MM.1S (cell line): Measurements from ENCODE around the gene BCAR3.
"Not testable (repeated sequence)": the region's sequence is repeated elsewhere in the genome, so short reads cannot be mapped to it uniquely, and the experiment has no call there.

Experiments used
- DNase-seq: peaks from one replicate; pipeline ENCODE4 v3.0.0-alpha.2; 2015
- H2AFZ ChIP-seq: fragments of 300-600 bp; sonication (generic); 2 replicates; pipeline ENCODE4 v1.6.0; 2016; ENCODE audit warnings: antibody characterized with exemption, low read length
- H3F3A ChIP-seq: fragments of 300-600 bp; sonication (generic); 2 replicates; pipeline ENCODE4 v1.6.1; 2016; ENCODE audit warnings: mild to moderate bottlenecking, antibody characterized with exemption, low read length, moderate library complexity, mixed read lengths; ENCODE audit not compliant: insufficient read depth
- H3K27ac ChIP-seq: fragments of 300-600 bp; sonication (generic); 2 replicates; pipeline ENCODE4 v1.5.1; 2016; ENCODE audit warnings: mild to moderate bottlenecking, low read length
- H3K27me3 ChIP-seq: fragments of 300-600 bp; sonication (generic); replicated peaks from 2 replicates; pipeline ENCODE4 v1.6.0; 2016; ENCODE audit warnings: low read length; ENCODE audit not compliant: insufficient read depth
- H3K36me3 ChIP-seq: fragments of 300-600 bp; sonication (generic); replicated peaks from 2 replicates; pipeline ENCODE4 v1.6.1; 2016; ENCODE audit warnings: mild to moderate bottlenecking, low read length, mixed read lengths; ENCODE audit not compliant: insufficient read depth
- H3K4me1 ChIP-seq: fragments of 300-600 bp; sonication (generic); 2 replicates; pipeline ENCODE4 v1.6.1; 2016; ENCODE audit warnings: low read length, mixed read lengths
- H3K4me2 ChIP-seq: fragments of 300-600 bp; sonication (generic); 2 replicates; pipeline ENCODE4 v1.6.0; 2016; ENCODE audit warnings: low read depth, low read length
- H3K4me3 ChIP-seq: fragments of 300-600 bp; sonication (generic); 2 replicates; pipeline ENCODE4 v1.5.1; 2016; ENCODE audit warnings: low read length, mixed read lengths
- H3K79me2 ChIP-seq: fragments of 300-600 bp; sonication (generic); 2 replicates; pipeline ENCODE4 v1.6.1; 2016; ENCODE audit warnings: mixed run types, low read length, mixed read lengths
- H3K9ac ChIP-seq: fragments of 300-600 bp; sonication (generic); 2 replicates; pipeline ENCODE4 v1.6.1; 2016; ENCODE audit warnings: low read length, mixed read lengths
- H3K9me2 ChIP-seq: fragments of 300-600 bp; sonication (generic); replicated peaks from 2 replicates; pipeline ENCODE4 v1.6.1; 2016; ENCODE audit warnings: mild to moderate bottlenecking, low read length, mixed read lengths; ENCODE audit not compliant: insufficient read depth
- H3K9me3 ChIP-seq: fragments of 300-600 bp; sonication (generic); replicated peaks from 2 replicates; pipeline ENCODE4 v1.6.1; 2016; ENCODE audit warnings: mild to moderate bottlenecking, low read length, mixed read lengths; ENCODE audit not compliant: insufficient read depth
- H4K20me1 ChIP-seq: fragments of 300-600 bp; sonication (generic); 2 replicates; pipeline ENCODE4 v1.6.1; 2016; ENCODE audit warnings: mild to moderate bottlenecking, low read length, moderate library complexity, mixed read lengths; ENCODE audit not compliant: insufficient read depth
- CTCF ChIP-seq: fragments of 300-600 bp; sonication (generic); IDR thresholded peaks from 2 replicates; pipeline ENCODE4 v1.5.1; 2016; ENCODE audit warnings: antibody characterized with exemption, low read length, mixed read lengths
- EZH2 ChIP-seq: fragments of 300-600 bp; sonication (generic); optimal IDR thresholded peaks from 2 replicates; pipeline ENCODE3; 2017; ENCODE audit warnings: low read depth, mild to moderate bottlenecking, antibody characterized with exemption, low read length, mixed read lengths
- EZH2phosphoT487 ChIP-seq: fragments of 300-600 bp; sonication (generic); IDR thresholded peaks from 2 replicates; pipeline ENCODE4 v1.6.1; 2018; ENCODE audit warnings: antibody characterized with exemption, low read length

The BCAR3 gene

GRCh38 chr1:93653656-93654055, 28.0 kb downstream of the BCAR3 start:
- Histone ChIP-seq H3K27me3 (no peaks in the 10 kb centered on the region), H3K4me1 (no peaks in the 10 kb centered on the region), H3K4me2 (no peak overlapping the region), H3K36me3 (no peaks in the 10 kb centered on the region), H3K9ac (no peak overlapping the region), H3K4me3 (no peak overlapping the region), H3K9me2 (no peaks in the 10 kb centered on the region), H3K27ac (no peak overlapping the region), H3K79me2 (no peaks in the 10 kb centered on the region), H2AFZ (no peak overlapping the region), H3K9me3 (no peaks in the 10 kb centered on the region), H4K20me1 (no peaks in the 10 kb centered on the region), H3F3A (no peaks in the 10 kb centered on the region)
- DNase-seq: no peak
- TF ChIP-seq EZH2phosphoT487 (no peak), EZH2 (no peak), CTCF (no peak)

- DNase-seq: no peak
- H3K36me3 ChIP-seq: no peaks in the 10 kb centered on the region
- H3F3A ChIP-seq: no peaks in the 10 kb centered on the region
- H3K9me3 ChIP-seq: no peaks in the 10 kb centered on the region
- H3K4me1 ChIP-seq: no peaks in the 10 kb centered on the region
- H4K20me1 ChIP-seq: no peaks in the 10 kb centered on the region
- H3K4me2 ChIP-seq: no peak overlapping the region
- H3K9me2 ChIP-seq: no peaks in the 10 kb centered on the region
- no peak overlapping the region for H2AFZ ChIP-seq
- H3K27ac ChIP-seq: no peak overlapping the region
- no peak overlapping the region for H3K4me3 ChIP-seq
- no peaks in the 10 kb centered on the region for H3K27me3 ChIP-seq
- no peak for TF ChIP-seq EZH2
- TF ChIP-seq CTCF: no peak
- no peak for TF ChIP-seq EZH2phosphoT487
- H3K9ac ChIP-seq: no peak overlapping the region
- H3K79me2 ChIP-seq: no peaks in the 10 kb centered on the region
Measured at GRCh38 chr1:93652323-93652949, 29.2 kb downstream of the BCAR3 start.

GRCh38 chr1:93651695-93652094, 29.9 kb downstream of the BCAR3 start:
- no peaks in the 10 kb centered on the region for H4K20me1 ChIP-seq

GRCh38 chr1:93650159-93650558, 31.5 kb downstream of the BCAR3 start:
- H3K4me3 ChIP-seq, H3K4me1 ChIP-seq, H3K9me3 ChIP-seq, DNase-seq, H3F3A ChIP-seq, H3K9me2 ChIP-seq, H4K20me1 ChIP-seq, H2AFZ ChIP-seq, H3K36me3 ChIP-seq, H3K27ac ChIP-seq, H3K9ac ChIP-seq, H3K4me2 ChIP-seq, H3K27me3 ChIP-seq, H3K79me2 ChIP-seq: not testable (repeated sequence)

More at GRCh38 chr1:93651695-93652094, 29.9 kb downstream of the BCAR3 start:
- H3K4me1 ChIP-seq: no peaks in the 10 kb centered on the region
- no peaks in the 10 kb centered on the region for H3K36me3 ChIP-seq
- TF ChIP-seq CTCF (no peak), EZH2phosphoT487 (no peak), EZH2 (no peak)
- no peaks in the 10 kb centered on the region for H3K27me3 ChIP-seq
- no peak overlapping the region for H3K4me3 ChIP-seq
- H3K79me2 ChIP-seq: no peaks in the 10 kb centered on the region
- no peak overlapping the region for H2AFZ ChIP-seq
- H3K4me2 ChIP-seq: no peak overlapping the region
- H3K27ac ChIP-seq: no peak overlapping the region
- no peaks in the 10 kb centered on the region for H3K9me2 ChIP-seq
- no peaks in the 10 kb centered on the region for H3K9me3 ChIP-seq
- no peaks in the 10 kb centered on the region for H3F3A ChIP-seq
- no peak overlapping the region for H3K9ac ChIP-seq
- no peak for DNase-seq
